NCI-H2081 (cell line): ENCODE measurements around the gene MAMLD1.
"Not testable (repeated sequence)": the region's sequence is repeated elsewhere in the genome, so short reads cannot be mapped to it uniquely, and the experiment has no call there.

Experiments used
- DNase-seq, 2 experiments: peaks; one replicate each; lab custom pipeline; 2025; lab: John Stamatoyannopoulos, UW

MAMLD1 gene, protein sequence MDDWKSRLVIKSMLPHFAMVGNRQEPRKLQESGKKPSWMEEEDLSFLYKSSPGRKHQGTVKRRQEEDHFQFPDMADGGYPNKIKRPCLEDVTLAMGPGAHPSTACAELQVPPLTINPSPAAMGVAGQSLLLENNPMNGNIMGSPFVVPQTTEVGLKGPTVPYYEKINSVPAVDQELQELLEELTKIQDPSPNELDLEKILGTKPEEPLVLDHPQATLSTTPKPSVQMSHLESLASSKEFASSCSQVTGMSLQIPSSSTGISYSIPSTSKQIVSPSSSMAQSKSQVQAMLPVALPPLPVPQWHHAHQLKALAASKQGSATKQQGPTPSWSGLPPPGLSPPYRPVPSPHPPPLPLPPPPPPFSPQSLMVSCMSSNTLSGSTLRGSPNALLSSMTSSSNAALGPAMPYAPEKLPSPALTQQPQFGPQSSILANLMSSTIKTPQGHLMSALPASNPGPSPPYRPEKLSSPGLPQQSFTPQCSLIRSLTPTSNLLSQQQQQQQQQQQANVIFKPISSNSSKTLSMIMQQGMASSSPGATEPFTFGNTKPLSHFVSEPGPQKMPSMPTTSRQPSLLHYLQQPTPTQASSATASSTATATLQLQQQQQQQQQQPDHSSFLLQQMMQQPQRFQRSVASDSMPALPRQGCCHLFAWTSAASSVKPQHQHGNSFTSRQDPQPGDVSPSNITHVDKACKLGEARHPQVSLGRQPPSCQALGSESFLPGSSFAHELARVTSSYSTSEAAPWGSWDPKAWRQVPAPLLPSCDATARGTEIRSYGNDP

DNA sequence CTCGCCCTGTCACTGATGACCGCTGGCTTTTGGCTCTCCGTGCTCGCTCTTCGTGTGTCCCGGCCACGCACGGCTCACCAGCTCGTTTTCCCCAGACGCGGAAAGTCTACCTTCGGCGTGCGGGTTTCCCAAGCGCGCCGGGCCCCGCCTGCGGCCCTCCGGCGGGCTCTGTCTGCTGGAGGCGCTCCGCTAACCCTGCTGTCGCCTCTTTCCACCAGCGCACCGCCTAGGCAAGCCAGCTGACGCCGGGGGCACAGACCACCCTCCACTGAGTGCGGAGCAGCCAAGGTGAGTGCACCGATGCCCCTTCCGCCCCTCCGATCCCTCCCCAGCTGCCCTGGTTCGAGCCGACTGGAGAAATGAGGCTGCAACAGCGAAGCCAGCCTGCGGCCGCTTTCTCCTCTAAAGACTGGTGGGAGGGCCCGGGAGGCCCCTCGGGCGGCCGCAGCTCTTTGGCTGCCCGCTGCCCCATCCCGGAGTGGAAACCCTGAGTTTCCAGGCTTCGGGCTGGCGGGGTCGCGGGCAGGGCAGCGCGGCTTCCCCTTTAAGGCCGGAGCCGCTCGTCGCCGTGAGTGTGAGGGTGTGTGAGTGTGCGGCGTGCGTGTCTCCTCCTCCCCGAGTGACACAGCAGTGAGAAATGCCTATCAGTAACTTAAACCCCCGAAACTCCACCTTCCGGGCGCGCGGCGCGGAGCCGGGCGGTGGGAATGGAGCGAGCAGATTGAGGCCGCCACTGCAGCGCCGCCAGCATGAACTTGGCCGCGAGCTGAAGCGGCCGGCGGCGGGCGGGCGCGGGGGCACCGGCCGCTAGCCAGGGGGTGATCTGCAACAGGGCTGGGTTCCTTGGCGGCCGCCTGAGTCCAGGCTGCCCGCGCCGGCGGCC is at the start of gene MAMLD1:
MAMLD1 (plus strand) TSS at position 719 of the 883 bp plus-strand sequence. CDS start 82,200 bp downstream, outside the sequence.
- DNase-seq, result no peak

DNA sequence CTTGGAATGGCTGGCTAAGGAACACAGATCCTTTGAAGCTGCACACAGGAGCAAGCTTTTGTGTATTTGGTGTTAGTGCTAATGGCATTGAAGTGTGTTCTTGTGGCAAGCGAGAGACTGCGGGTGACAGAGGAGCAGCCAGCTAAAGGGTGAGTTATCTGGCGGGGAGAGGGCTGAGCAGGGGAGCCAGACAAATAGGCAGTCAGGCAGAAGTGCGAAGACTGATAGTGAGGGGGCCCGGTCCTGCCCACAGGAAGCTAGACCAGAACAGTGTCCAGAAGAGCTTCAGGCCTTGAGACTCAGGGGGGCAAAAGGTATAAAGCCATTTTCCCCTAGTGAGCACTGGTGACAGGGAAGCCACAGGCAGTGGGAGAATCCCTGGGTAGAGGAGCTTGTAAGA is 49.6 kb upstream of the MAMLD1 start:
- no peak for DNase-seq

DNA sequence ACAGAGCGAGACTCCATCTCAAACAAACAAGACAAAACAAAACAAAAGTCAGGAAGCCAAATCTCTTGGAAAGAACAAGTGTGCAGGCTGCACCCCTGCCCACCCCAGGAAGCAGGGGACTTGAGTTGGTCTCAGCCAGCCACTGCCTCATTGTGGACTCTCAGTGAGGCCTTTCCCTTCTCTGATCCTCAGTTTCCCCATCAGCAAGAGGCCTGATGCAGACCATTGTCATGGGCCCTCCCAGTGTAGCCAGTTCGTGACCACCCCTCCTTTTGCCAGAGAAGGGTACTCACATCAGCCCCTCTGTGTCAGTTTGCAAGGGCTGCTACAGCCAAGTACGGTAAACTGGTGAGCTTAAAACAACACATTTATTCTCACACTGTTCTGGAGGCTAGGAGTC is 48.9 kb upstream of the MAMLD1 start:
- DNase-seq, result no peak

- no peak for DNase-seq
Measured at GRCh38 chrX:150316564-150316963, 46.6 kb upstream of the MAMLD1 start.

DNA sequence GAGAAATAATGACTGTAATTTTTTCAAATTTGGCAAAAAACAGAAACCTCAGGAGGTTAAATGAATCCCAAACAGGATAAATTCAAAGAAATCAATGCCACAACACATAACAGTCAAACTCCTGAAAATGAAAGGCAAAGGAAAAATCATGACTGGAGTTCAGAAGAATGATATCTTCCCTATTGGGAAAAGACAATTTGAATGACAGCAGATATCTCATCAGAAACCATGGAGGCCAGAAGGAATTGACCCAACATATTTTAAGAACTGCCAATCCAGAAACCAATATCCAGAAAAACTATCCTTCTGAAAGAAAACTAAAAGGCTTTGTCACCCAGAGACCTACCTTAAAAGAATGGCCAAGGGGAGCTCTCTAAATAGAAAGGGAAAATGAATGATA is 40.1 kb upstream of the MAMLD1 start:
- no peak for DNase-seq

GRCh38 chrX:150324035-150324728 is 38.9 kb upstream of the MAMLD1 start:
- no peak for DNase-seq

GRCh38 chrX:150324919-150325318 is 38.2 kb upstream of the MAMLD1 start:
- DNase-seq, result no peak

DNA sequence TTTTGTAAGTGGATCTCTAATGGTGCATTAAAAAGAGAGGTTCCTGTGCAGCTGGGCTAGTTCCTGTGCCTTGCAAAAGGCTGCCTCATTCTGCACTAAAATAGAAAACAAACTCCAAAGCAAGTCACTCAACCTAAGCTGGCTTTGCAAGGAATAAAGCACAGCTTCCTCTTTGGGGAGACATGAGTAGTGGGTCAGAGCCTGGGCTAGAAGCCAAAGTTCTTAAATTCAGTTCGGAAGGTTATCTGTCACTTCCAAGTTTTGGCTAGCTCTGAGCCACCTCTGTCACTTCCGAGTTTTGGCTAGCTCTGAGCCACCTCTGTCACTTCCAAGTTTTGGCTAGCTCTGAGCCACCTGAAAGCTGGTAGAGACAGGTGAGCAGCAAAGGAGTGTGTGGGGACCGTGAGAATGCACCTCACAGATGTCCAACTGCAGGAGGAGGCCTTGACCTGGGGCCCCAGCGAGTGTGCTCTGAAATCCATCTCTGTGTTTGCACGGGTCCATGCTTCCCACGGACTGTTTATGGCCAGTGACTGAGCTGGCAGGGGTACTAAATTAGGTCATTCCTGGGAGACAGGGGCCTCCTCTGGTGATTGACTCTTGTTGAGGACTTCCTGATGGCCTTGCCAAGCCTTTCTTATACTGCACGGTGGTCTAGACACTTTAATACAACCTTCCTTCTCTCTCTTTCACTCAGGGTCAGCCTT is 36.4 kb upstream of the MAMLD1 start:
- no peak for DNase-seq

- DNase-seq, result no peak
Measured at GRCh38 chrX:150329282-150329681, 33.8 kb upstream of the MAMLD1 start.

DNA sequence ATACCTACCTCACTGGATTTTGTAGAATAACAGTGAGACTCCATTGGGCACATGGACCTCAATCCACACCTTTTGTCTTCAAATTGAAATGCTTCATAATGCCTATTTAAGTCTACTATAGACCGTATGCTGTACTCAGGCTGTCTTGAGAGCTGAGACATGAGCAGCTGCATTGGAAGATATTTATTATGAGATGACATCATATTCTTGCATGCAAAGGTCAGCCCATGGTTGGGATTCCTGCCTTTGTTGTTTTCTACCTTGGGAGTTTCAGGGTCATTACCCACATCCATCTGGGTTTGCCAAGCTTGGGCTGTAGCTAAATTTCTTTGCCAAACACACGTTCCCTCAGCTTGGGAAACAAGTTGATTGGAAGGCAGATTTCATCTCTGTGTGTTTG is 33.2 kb upstream of the MAMLD1 start:
- DNase-seq, result no peak

- DNase-seq, result no peak
Measured at GRCh38 chrX:150332023-150332422, 31.1 kb upstream of the MAMLD1 start.

- no peak for DNase-seq
Measured at GRCh38 chrX:150334100-150334499, 29.0 kb upstream of the MAMLD1 start.

GRCh38 chrX:150334981-150335380 is 28.1 kb upstream of the MAMLD1 start:
- DNase-seq, result no peak

- no peak for DNase-seq
Measured at GRCh38 chrX:150337026-150337425, 26.1 kb upstream of the MAMLD1 start.

DNA sequence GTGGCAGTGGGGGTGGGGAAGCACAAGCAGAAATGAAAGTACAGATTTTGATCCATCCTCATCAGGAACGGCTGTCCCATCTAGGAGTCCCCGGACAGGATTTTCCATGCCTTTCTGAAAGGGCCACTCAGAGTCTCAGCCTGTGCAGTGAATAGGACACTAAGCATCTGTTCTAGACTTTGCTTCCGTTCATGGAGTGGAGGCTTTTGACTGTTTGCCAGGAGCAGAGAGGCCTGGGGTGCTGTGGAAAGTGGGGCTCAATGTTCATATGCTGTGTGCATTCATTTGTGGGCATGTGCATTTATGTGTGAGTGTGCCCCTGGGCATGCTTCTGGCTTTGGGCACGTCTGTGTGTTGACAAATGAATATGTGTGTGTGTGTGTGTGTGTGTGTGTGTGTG is 25.6 kb upstream of the MAMLD1 start:
- DNase-seq, result no peak

- DNase-seq, result no peak
Measured at GRCh38 chrX:150338615-150339014, 24.5 kb upstream of the MAMLD1 start.

DNA sequence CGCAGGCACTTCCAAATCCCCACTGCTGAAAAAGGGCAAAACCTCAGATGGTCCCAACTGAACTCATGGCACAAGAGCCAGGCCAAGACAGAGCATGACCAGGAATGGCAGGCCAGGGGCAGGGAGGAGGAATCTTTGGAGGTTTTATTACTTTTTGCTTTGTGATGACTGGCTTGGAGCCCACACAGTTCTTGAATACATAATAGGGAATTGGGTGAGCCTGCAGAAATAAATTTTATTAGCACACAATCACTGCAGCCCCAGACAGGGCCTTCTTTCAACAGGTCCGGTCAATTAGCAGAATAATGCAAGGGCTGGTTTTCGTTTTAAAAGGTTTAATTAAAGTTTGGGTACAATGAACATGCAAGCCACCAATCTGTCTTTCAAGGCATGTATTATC is 23.4 kb upstream of the MAMLD1 start:
- no peak for DNase-seq

GRCh38 chrX:150340326-150340725 is 22.8 kb upstream of the MAMLD1 start:
- DNase-seq, result not testable (repeated sequence)

GRCh38 chrX:150347471-150347870 is 15.6 kb upstream of the MAMLD1 start:
- DNase-seq, result no peak

DNA sequence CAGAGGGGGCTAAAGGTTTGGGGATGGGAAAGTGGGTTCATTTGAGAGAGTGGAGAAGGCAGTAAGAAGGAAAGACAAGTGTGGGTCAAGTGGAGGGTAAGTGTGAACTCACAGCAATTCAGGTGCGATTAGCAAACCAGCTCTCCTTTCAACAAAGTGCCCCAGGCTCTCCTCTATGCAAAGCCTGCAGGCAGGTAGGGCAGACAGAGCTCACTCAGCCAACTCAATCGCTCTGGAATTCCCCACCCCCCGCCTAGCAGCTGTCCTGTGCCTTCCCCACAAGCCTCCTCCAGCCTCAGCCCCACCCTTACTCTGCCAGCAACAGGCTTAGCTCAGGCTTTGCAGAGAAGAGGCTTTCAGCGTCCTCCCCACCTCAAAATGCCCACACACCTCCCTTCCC is 14.8 kb upstream of the MAMLD1 start:
- DNase-seq, result no peak

- DNase-seq, result no peak
Measured at GRCh38 chrX:150352114-150352513, 11.0 kb upstream of the MAMLD1 start.
